GM10248 (cell line): ENCODE results near the gene BCL2L14.

Experiments used
- CTCF ChIA-PET: fragments of 300-600 bp; sonication (Branson Sonifier 250); formaldehyde crosslinking; extraction: SDS; loops from one replicate; lab custom pipeline; 2021; ENCODE audit warnings: antibody characterized with exemption; lab: Yijun Ruan, JAX
- POLR2A ChIA-PET: fragments of 350-650 bp; sonication (Branson Sonifier 250); formaldehyde crosslinking; extraction: SDS; loops from one replicate; lab custom pipeline; 2020; ENCODE audit warnings: antibody characterized with exemption; lab: Yijun Ruan, JAX
- DNase-seq: peaks from one replicate; pipeline ENCODE4 v3.0.0; 2012; ENCODE audit errors: extremely low spot score
- TF ChIP-seq, protein P1 (sequence below): IDR thresholded peaks from 2 replicates; pipeline ENCODE4 v1.5.1; 2012; ENCODE audit warnings: mild to moderate bottlenecking, low read depth; ENCODE audit errors: extremely low read depth, missing control alignments, control extremely low read depth

The BCL2L14 gene

GRCh38 chr12:12126551-12126950, 55.8 kb downstream of the BCL2L14 start:
- POLR2A ChIA-PET, result no interaction called here
- DNase-seq, result no peak
- TF ChIP-seq, protein P1, sequence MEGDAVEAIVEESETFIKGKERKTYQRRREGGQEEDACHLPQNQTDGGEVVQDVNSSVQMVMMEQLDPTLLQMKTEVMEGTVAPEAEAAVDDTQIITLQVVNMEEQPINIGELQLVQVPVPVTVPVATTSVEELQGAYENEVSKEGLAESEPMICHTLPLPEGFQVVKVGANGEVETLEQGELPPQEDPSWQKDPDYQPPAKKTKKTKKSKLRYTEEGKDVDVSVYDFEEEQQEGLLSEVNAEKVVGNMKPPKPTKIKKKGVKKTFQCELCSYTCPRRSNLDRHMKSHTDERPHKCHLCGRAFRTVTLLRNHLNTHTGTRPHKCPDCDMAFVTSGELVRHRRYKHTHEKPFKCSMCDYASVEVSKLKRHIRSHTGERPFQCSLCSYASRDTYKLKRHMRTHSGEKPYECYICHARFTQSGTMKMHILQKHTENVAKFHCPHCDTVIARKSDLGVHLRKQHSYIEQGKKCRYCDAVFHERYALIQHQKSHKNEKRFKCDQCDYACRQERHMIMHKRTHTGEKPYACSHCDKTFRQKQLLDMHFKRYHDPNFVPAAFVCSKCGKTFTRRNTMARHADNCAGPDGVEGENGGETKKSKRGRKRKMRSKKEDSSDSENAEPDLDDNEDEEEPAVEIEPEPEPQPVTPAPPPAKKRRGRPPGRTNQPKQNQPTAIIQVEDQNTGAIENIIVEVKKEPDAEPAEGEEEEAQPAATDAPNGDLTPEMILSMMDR, result no peak
- CTCF ChIA-PET, result interaction anchor here (1.0 to 1.4 kb wide), 4 partner anchors 10 to 201 kb away, joined by 3 to 9 read pairs (median 4); no protein-coding TSS in a partner anchor

GRCh38 chr12:12127304-12127703, 56.6 kb downstream of the BCL2L14 start:
- POLR2A ChIA-PET, result no interaction called here
- TF ChIP-seq, protein P1, result no peak
- no peak for DNase-seq
- CTCF ChIA-PET, result interaction anchor here (1.4 kb wide), 3 partner anchors 9 to 36 kb away, joined by 3 to 9 read pairs (median 3); no protein-coding TSS in a partner anchor

DNA sequence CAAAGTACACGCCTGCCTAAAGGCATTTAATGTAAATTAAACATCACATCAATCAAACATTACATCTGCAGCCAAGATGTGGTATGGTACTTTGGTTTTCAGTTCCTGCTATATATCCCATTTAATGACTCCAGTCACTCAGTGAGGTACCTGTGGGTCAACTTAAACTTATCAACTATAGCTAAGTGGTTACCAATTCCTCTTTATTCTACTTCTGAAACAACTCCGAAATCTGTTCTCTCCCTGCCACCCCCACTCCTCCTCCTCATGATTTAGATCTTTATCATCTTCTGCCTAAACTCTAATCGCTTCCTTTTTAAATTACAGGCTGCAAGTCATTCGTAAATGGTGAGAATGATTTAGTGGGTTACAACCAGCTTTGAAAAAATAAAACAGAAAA, 57.9 kb downstream of the BCL2L14 start:
- TF ChIP-seq, protein P1, result no peak
- POLR2A ChIA-PET, result no interaction called here
- no peak for DNase-seq
- CTCF ChIA-PET, result interaction anchor here (1.4 to 1.5 kb wide), 2 partner anchors 8 to 24 kb away, joined by 3 read pairs; no protein-coding TSS in a partner anchor

- POLR2A ChIA-PET, result no interaction called here
- CTCF ChIA-PET, result interaction anchor here (1.6 kb wide), 1 partner anchor 12 kb away, joined by 4 read pairs; no protein-coding TSS in a partner anchor
- TF ChIP-seq, protein P1, result no peak
- no peak for DNase-seq
Observed at GRCh38 chr12:12133259-12133658, 62.5 kb downstream of the BCL2L14 start.

- ChIA-PET POLR2A (no interaction called here), CTCF (no interaction called here)
- no peak for DNase-seq
- TF ChIP-seq, protein P1, result no peak
Observed at GRCh38 chr12:12133785-12134184, 63.0 kb downstream of the BCL2L14 start.

DNA sequence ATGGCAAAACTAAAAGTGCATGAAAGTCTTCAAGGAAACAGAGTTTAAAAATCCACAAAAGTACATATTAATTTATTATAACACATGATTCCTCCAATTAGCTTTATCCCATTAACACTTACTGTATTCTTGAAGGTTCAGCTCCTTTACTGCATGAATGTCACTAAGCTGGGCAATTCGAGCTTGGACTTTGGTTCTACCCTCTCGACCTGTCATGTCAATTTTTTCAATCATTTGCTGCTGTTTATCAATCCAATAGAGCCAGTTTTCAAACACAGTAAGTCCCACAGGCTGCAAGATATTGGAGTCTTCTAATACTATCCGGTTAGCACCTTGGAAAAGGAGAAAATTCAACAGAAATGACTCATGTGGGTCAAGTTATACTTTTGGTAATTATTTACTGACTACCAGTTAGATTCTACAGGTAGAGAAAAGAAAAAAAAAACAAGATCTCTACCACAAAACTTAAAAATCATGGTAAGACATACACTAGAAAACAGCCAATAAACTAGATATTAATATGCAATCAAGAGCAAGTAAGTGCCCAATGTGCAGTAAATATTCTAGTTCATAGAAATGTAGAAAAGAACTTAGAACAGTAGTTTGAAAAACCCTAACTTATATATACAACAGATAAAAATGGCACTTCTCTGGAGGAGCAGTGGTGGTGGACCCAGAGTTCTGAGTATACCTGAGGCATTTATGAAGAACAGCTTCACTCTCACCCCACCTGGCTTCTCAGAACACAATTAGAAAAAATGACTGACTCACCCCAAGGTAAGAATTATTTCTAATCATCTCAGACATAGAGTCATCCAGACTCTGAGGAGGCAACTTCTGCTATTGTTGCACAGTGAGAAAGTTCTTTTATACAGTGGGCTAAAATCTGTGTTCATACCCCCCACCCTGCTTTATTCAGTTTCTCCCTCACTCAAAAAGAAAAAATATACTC, 67.7 kb downstream of the BCL2L14 start:
- ChIA-PET CTCF (interaction anchor here (1.6 kb wide), 1 partner anchor 14 kb away, joined by 4 read pairs; no protein-coding TSS in a partner anchor), POLR2A (interaction anchor here (0.7 kb wide), 1 partner anchor 492 kb away, joined by 3 read pairs; no protein-coding TSS in a partner anchor)
- TF ChIP-seq, protein P1, result no peak
- DNase-seq, result no peak
